HG02678 (cell line): Measurements from ENCODE around the gene PRAMEF13.
"Not testable (repeated sequence)": the region's sequence is repeated elsewhere in the genome, so short reads cannot be mapped to it uniquely, and the experiment has no call there.

ENCODE experiments used
- ATAC-seq: cut with Tn5 transposase; IDR thresholded peaks from one replicate; pipeline ENCODE4 v1.9.1; 2021; ENCODE audit warnings: mild to moderate bottlenecking, moderate library complexity; ENCODE audit not compliant: unreplicated experiment

Gene PRAMEF13

DNA sequence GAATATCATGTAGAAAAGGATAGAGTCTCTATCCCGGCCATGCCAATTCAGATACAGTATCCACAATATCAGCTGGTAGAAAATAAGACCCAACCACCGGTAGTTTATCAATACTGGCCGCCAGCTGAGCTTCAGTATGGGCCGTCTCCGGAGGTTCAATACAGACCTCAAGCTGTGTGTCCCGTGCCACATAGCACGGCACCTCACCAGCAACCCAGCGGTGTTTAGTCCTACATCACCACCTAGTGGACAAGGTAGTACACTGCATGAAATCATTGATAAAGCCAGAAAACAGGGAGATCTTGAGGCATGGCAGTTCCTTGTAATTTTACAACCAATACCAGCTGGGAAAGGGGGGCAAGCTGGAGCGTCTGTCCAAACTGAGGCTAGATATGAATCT lies 7.5 kb upstream of the PRAMEF13 start:
- ATAC-seq = not testable (repeated sequence)

DNA sequence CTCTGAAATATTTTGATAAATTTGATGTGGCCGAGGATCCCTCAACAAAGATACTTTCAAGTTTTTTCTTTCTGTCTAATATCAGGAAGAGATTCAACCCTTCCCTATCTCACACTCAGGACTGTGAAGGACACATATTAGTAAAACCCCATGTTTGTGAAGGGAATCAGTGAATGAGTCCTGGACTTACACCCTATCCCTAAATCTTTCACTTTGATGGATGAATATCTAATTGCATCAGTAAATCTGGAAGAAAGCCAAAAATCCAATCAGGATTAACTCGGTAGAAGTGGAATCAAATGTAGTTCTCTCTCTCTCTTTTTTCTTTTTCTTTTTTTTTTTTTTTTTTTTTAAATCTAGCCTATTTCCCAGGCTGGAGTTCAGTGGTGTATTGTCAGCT lies 29.7 kb downstream of the PRAMEF13 start, which contains the start of gene PRAMEF9:
Gene PRAMEF9, plus strand, starts transcription at position 301 of the 400 bp plus-strand sequence. CDS start 3,433 bp downstream, outside the sequence.
- ATAC-seq = not testable (repeated sequence)

DNA sequence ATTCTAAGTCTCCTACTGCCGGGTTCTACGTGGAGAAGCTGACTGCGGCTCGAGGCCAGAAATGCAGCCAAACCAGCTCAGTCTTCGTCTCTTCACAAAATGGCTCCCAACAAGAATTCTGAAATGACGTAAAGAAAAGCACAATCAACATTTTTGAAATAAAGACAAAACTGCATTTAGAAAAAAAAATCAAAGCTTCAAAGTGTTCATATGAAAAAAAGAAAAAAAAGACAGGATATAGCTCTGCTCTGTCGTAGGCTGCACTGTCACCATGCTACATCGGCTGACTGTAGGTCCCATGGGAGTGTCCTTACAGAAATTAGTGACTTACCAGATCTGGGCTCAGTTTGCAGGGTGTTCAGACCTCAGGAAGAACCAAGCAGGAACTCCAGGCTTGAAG lies 35.7 kb downstream of the PRAMEF13 start, which contains the start of gene HNRNPCL4:
Gene HNRNPCL4, minus strand, starts transcription at position 101 of the 400 bp plus-strand sequence. CDS start 164 bp downstream, outside the sequence.
- not testable (repeated sequence) for ATAC-seq

DNA sequence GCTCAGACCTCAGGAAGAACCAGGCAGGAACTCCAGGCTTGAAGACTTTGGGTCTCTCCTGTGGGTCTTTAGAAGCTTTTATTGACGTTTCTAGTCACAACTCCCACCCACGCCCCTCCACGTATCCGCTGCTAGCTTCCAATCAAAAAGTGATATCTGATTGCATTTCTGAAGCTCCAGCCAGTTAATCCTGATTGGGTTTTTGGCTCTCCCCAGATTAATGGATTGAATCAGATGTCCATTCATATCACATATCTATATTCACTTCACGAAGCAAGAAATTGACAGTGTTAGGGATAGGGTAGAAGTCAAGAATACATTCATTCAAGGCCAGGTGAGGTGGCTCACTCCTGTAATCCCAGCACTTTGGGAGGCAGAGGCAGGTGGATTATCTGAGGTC lies 45.3 kb downstream of the PRAMEF13 start, which contains the start of gene PRAMEF26:
Gene PRAMEF26, minus strand, starts transcription at position 101 of the 400 bp plus-strand sequence. CDS start 2,914 bp downstream, outside the sequence.
- not testable (repeated sequence) for ATAC-seq
